Stimulated activated CD8-positive, alpha-beta memory T cell treated with anti-CD3 and anti-CD28 coated beads, Interleukin-15, amount 100 ng/mL, for 48 hours (primary cell): ENCODE measurements around the gene ELMO1.
"Not testable (repeated sequence)": the region's sequence is repeated elsewhere in the genome, so short reads cannot be mapped to it uniquely, and the experiment has no call there.

ENCODE experiments used
- DNase-seq, 2 donors: peaks; one replicate each; pipeline ENCODE4 v3.0.0-alpha.2; 2020; ENCODE audit warnings: low read depth in 2 of 2

The ELMO1 gene

DNA sequence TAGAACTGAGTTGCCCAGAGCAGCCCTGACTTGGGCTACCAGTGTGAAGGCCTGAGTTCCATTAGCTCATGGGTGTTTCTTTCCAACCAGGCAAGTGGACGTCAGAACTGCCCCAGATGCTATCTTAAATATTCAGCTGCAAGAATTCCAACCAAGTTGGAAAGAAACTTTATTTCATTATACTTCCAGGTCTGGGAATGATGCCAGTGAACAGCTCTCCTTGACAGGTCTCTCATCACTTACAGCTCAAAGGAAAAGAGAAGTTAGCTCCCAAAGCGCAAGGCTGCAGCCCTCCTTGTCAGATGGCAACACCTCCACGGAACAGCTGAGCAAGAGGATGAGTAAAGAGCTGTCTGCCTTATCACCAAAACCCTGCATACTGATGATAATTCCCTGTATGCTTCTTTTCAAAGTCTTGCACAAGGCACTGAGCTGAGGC is 468.8 kb downstream of the ELMO1 start:
- DNase-seq = no peak

DNA sequence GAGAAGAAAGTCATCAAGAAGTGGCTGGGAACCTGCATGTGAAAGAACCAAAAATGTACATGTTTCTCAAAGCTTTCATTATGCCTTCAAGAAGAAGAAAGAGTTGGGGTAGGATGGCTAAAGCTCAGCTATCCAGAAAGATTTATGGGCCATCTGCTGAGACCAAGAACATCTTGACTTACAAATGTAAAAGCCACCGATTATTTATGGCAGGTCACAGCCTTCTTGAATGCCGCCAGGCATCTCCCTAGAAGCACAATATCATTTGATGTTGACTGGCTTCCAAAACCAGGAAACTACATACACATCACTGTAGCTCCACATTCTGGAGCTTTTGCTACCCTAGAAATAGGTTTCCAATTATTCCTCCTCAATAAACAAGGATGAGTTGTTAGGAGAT is 470.2 kb downstream of the ELMO1 start:
- no peak for DNase-seq

DNA sequence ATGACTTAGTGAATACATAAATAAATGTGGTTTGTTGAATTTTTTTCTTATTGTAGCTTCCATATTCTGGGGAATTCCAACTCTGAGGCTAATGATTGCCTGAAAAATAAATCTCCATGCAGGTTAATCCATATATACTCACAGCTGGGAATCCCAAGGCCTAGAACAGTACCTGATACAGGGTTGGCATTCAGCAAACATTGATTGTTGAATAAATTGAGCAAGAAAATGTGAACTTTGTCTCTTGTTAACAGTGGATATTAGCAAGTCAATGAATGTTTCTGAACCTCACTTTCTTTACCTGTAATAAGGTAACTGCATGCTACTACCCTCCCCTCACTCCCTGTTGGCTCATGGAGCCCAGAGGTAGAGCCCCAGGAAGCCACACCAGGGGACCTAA is 470.8 kb downstream of the ELMO1 start:
- DNase-seq = no peak

DNA sequence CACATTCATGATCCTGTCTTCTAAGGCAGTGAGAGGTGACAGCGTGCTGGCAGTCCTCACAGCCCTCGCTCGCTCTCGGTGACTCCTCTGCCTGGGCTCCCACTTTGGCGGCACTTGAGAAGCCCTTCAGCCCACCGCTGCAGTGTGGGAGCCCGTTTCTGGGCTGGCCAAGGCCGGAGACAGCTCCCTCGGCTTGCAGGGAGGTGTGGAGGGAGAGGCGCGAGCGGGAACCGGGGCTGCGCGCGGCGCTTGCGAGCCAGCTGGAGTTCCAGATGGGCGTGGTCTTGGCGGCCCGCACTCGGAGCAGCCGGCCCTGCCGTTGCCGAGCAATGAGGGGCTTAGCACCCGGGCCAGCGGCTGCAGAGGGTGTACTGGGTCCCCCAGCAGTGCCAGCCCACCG is 475.1 kb downstream of the ELMO1 start:
- not testable (repeated sequence) for DNase-seq

DNA sequence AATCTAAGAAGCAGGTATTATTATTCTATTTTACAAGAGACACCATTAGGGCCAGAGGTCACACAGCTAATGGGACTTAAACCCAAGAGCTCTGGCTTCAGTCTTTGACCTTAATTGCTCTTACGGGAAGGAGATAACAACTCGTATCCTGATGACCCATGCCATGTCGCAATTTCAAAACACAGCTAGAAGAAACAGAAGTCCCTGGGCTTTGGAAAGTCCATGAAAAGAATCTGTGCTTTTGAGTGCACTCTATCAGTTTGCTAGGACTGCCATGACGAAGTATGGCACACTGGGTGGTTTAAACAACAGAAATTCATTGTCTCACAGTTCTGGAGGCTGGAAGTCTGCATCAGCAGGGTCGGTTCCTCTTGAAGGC is 476.5 kb downstream of the ELMO1 start:
- DNase-seq = no peak

DNA sequence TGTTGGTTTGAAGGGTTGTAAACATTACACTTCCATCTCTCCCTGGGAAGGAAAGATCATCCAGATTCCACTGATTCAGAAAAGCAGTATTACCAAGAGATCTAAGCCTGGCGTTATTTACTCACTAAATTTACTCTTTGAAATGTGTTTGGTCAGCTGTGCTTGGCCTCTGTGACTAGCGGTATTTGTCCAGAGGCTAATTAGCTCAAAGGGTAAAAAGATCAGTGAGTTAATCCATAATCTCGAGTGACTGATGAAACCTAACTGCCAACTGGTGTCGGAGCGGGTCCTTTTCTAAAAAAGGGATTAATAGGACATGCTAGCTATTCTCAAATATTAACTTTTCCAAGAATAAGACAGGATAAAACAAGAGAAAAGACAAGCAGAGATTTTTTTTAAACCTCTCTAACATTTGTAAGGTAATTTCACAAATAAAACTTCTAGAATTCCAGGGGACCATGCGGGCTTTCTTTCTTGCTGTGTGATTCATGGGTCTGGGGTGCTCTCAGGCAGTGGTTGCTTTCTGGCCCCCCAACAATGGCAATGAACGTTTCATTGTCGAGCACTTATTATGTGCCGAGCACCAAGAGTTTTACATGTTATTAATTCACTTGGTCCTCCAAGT is 477.0 kb downstream of the ELMO1 start:
- no peak for DNase-seq

DNA sequence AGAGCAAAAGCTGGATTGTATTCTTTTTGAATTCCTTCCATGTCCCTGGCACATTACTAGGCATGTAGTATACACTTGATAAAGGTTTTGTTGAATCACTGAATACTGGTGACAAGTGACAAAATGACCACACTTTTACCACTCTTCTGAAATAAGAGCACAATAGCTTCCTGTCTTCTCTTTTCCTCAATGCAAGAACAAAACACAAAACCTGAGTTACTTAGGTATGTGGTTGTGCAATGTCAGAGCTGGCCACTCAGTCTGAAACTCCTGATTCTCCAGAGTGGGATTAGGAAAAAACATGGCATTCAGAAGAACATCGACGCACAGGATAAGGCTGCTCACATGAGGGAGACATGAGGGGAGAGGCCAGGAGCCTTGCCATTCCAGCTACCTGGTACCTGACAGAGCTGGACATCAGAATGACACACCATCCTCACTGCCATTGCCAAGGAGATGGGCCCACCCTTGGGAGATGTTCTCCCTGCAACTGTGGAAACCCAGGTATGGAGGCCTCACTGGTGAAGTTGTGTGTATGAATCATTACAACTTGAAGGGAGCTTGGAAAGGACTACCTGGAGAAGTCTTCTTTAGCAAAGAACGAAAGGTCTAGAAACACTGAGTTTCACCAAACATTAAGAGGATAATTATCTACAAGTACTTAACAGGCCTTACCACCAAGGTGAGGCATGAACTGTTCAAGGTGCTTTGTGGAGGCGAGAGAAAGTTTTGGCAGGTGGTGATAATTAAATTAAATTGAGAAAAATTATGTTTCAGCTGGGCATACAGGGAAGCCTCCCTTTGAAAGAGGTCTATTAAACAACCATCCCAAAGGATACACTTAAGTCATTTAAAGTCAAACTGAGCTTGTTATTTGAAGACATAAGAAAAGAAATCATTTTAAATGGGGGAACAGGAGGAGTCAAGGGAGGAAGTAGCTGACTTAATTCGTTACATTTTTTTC is 477.8 kb downstream of the ELMO1 start:
- DNase-seq = no peak

DNA sequence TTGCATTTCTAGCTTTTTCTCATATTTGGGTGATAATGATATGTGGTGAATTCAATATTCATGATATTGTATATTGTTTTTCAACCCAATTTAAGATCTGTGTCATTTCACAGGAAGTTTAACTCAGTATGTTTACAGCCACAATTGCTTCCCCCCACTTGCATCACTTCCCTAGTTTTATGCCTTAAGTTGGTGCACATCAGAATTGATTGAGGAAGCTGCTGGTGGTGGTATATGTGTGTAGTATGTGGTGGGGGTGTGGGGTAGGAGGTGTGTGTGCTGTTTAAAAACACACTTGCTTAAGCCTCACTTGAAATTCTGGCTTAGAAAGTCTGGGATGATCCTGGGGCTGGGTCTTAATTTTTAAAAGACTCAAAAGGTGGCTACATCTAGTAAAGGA is 479.3 kb downstream of the ELMO1 start:
- DNase-seq = no peak

DNA sequence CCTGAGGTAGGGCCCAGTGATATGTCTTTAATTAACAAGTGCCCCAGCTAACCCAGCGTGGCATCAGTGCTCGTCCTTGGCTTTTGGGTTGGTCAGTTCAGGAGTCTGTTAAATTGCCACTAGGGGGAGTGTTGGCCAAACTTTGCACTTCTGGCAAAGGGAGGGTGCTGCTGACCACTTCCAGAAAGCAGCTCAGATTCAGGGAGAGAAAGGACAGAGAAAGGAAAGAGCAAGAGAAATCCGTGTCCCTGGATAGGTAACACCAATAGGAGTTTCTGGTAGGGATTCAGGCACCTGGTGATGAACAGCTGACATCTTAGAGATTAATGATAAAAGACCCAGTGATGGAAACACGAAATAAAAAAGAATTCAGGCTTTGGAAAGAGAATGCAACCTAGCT is 481.3 kb downstream of the ELMO1 start:
- no peak for DNase-seq

DNA sequence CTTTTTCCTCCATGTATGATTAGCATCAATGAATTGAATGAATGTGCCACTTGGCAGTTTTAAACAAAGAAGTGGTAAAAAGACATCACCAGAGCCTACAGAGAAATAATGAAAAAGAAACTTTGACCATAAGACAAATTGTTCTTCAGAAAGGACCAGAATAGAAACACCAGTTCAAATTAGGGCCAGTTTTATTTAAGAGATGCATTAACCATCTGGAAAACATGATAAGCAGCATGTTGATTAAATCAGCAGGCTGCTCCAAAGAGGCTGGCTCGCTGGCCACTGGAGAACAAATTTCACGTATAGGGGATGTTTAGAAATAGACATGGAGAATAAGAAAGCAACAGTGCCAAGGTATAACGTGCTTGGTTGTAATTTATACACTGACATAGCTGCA is 482.0 kb downstream of the ELMO1 start:
- DNase-seq = no peak

DNA sequence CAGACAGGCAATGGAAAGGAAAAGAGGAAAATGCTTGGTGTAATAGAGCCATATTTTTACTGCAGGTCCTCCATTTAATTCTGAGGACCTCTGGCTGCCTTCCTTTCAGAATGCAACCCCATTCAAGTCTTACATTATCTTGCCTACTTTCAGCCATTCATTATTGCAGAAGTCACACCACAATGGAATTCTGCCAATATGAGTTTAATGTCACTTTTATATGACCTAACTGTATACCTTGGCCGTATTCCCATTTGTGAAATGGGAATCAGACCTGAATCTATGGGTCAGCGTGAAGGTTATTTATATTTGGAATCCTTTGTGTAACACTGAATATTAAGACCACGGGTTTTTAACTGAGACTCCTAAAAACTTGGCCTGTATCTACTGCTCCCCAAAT is 482.6 kb downstream of the ELMO1 start:
- no peak for DNase-seq

DNA sequence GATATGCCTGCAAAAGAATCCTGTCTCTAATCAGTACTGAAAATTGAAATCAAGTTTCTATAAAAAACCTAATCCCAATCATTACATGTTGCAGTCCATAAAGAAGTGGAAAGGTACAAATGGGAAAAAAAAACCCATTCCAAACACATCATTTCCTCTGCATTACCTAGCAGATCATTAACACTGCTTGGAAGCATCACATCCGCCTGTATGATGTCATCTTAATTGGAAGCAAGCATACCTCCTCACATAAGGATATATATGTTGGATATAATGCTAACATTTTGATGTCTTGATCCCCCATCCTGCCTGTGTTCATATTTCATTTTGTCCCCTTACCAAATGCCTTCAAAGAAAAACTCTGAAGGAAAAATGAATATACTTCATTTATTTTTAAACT is 483.0 kb downstream of the ELMO1 start:
- DNase-seq = no peak

DNA sequence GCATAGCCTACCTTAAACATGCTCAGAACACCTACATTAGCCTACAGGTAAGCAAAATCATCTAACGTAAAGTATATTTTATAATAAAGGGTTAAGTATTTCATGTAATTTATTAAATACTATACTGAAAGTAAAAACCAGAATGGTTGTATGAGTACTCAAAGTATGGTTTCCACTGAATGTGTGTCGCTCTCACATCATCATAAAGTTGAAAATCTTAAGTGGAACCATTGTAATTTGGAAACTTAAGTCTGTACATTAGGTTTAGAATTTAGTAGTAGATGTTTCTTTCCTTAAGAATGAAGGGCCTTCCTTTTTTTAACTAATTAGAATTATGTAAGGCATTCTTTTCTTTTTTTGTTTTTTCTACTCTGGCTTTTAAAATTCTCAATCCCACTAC is 484.4 kb downstream of the ELMO1 start:
- DNase-seq = no peak

DNA sequence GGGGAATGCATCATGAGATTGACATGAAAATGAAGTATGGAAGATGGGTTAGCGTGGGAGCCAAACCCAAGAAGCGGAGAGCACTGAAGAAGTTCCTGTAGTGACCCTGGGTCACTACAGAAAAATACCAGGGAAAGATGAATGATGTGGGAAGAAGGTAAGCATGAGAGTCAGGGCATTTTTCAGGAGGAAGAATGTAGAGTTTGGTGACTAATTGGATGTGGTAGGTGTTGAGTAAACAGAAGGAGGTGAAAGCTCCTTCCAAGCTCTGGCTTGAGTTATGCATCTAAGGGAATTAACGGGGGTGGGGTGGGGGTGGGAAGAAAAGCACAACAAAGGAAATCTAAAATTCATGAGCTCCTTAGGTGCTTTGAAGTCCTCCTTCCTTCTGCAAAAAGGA is 486.3 kb downstream of the ELMO1 start:
- no peak for DNase-seq

DNA sequence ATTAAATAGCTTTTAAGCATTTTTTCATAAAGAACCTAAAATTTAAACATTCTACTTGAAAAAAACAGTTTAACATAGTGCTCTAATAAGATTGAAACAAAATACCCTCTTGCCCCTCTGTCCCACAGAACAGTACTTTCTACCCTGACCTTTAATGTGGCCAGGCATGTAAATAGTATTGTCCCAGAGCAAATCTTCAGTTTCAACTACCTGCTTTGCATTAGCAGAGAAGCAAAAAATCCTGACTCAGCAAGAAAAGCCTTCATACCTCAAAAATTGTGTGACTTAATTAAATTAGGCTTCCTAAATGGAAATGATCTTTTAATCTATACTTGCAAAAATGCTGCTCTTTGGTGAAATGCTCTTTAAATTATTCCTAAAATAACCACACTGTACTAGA is 487.0 kb downstream of the ELMO1 start:
- no peak for DNase-seq

DNA sequence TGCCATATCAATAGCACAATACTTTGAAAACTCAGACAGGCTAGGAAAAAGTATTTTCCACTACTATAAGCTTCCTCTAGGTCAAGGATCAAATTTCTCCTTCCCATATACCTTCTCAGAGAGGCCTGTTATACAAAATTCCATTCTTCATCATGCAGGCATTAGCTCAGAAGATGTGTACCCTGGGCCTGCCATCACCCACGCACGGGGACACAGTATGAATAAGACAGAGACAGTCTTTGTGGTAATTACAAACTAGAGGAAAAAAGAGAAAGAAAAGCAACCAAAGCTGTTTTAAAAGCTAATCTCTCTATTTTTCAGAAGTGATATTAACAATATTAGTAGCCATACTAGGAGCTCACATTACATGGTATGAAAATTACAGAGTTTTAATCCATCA is 487.6 kb downstream of the ELMO1 start:
- DNase-seq = peak in 1 of 2 donors; percentile 14

DNA sequence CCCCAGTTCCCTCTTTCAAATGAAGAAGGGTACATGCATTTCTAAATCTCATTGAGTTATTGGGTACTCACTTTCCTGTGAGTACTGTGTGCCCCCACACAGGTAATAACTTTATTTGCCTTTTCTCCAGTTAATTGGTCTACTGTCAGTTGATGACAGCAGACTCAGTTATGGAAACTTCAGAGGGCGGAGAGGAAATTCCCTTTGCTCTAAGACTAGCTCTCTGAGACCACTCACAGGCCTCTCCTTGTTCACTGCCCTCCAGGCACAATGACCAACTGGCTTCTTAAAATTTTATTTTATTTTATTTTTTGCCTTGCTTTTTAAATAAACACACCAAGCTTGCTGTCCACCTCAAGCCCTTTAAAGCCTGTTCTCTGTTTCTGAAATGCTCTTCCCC is 488.6 kb downstream of the ELMO1 start:
- no peak for DNase-seq

DNA sequence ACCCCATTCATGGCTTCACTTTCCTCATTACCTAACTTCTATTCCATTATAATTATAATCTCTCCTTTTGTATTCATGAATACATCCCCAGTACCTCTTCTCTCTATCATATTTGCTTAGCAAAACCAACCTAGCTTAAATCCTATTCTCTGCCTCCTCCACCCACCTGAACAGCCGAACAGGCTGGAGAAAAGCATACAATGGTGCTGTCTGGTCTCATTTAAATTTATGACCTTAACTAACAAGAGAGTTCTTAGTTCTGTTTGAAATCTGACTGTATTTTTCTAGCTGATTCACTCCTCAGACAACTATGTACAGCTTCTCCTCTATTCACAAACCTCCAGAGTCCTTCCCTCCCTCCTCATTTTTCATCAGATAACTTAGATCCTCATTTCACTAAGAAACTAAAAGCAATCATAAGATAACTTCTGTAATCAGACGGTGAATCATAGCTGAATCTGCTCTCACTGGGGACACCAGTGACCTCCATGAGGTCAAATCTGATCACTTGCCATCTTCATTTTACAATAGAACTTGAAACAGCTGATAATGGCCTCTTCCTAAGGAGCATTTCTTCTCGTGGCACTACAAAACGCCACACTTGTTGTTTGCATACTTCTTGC is 490.4 kb downstream of the ELMO1 start:
- DNase-seq = no peak

DNA sequence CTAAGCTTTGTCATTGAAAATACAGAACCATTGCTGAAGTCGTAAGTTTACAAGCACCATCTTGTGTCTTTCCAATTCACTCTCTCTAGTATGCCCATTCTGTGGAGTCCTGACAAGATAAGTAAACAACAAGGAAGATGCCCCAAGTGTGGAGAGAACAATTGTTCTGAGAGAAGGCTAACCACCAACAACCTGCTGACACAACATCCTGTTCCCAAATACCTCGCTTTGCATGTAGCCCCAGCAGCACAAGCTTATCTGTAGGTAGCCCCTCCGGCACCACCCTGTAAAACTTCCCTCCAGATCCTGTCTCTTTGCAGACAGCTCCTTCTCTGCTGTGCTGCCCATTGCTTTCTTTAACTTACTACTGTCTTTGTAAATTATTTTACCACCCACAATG is 491.0 kb downstream of the ELMO1 start:
- no peak for DNase-seq

DNA sequence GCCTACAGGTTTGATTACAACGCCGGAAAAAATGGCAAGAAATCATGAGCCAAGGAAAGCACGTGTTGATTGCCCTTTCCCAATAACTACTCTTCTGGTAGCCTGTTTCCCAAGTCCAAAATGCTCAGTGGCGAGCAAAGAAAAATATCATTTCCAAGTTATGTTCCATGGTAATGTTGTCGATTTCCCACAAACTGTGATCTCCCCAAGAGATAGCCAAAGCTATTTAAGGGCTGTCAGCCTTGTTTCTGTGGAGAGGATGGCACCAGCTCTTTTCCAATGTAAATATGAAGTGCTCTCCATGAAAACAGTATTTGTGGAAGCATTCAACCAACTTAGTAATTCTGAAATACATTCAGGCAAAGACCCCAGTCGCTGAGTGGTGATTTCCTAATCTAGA is 491.9 kb downstream of the ELMO1 start:
- DNase-seq = no peak

DNA sequence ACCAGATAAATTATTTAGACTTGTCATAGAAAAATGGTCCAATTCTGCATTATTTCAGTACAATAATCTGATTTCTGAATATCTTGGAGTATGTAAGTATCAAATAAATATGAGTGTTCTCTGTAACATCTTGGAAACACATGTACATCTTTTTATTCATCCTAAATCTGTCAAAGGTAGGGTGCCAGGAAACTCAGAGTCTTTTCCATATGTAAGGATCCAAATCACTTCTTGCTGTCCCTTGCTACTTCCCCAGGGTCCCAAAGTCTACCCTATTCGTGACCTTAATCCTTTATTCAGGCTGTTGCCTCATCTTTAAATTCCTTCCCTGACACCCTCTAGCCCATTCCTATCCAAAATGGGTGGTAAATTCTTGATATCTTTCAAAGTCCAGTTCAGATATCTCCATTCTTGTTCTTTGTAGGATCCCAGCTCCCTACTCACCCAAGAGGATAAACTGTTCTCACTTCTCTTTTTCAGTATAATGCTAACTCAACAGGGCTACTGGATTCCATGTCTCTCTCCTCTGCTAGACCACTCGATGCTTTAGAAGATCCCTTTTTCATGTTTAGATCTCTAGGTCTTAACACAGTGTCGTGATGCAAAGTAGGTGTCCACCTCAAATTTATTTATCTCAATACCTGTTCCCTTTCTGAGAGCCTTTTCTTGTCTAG is 493.1 kb downstream of the ELMO1 start:
- DNase-seq = no peak

DNA sequence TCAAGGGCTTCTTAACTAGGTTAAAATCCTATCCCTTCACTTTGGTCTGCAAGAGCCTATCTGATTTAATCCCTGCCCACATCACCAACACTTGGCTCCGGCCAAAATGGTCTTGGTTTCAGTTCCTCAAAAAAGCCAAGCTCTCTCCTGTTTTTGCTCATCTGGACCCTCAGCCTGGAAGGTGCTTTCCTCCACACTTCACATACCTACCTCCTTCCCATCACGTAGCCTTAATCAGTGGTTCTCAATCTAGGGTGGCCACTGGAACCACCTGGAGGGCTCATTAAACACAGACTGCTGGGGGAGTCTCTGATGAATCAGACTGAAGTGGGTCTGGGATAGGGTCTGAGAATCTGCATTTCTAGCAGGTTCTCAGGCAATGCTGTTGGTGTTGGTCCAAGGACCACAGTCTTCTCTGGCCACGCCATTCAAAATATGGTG is 497.4 kb downstream of the ELMO1 start:
- DNase-seq = no peak
